Ovary (tissue), 9 donors: Measurements from ENCODE around the gene PGAM5. TPM values are rescaled to one million over a fixed set of nuclear protein-coding genes. Genes with fewer than 3 reads are reported as not detected.

Experiments
- DNase-seq, 5 donors: peaks; one replicate each; pipeline ENCODE4 v3.0.0-alpha.2; 2019 to 2020
- H3K27ac ChIP-seq, 2 donors: fragments of 200-600 bp; one replicate each; pipeline versions ENCODE4 v1.5.1 to v1.8.0; 2019 to 2022
- H3K27me3 ChIP-seq: fragments of 200-600 bp; one replicate; pipeline ENCODE4 v1.8.0; 2022
- H3K36me3 ChIP-seq: fragments of 200-600 bp; sonication (generic); one replicate; pipeline ENCODE4 v1.5.1; 2019
- H3K4me1 ChIP-seq: one replicate; pipeline ENCODE4 v1.8.1; 2013; ENCODE audit warnings: mild to moderate bottlenecking, moderate library complexity; ENCODE audit not compliant: insufficient read depth
- H3K4me3 ChIP-seq: fragments of 200-600 bp; sonication (generic); one replicate; pipeline ENCODE4 v1.5.1; 2017
- H3K9me3 ChIP-seq, 2 donors: fragments of 200-600 bp in 1 of 2; sonication (generic) in 1 of 2; one replicate each; pipeline versions ENCODE4 v1.5.1 to v1.8.1; 2013 to 2019; ENCODE audit warnings: mild to moderate bottlenecking in 1 of 2, moderate library complexity in 1 of 2
- CTCF ChIP-seq, 3 donors: fragments of 450-650 bp in 2 of 3; fragments of 200-600 bp in 1 of 3; IDR thresholded peaks; one replicate each; pipeline versions ENCODE4 v1.5.1 to v1.8.0; 2016 to 2022; ENCODE audit warnings: antibody characterized with exemption in 3 of 3, mild to moderate bottlenecking in 1 of 3
- EP300 ChIP-seq: sonication (generic); formaldehyde crosslinking; IDR thresholded peaks from one replicate; pipeline ENCODE4 v1.6.1; 2017; ENCODE audit warnings: antibody characterized with exemption
- POLR2A ChIP-seq: fragments of 450-650 bp; IDR thresholded peaks from one replicate; pipeline ENCODE4 v1.6.1; 2017; ENCODE audit warnings: antibody characterized with exemption, mild to moderate bottlenecking, moderate library complexity
- WGBS, 3 donors: extraction: QIAGEN DNeasy Blood & Tissue Kit in 1 of 3; methylation state at CpG; one replicate each; pipeline versions ENCODE4 v1.1.5 to v1.1.7; 2013 to 2017; 5-methylcytosine and 5-hydroxymethylcytosine counted together
- intact Hi-C, 4 donors: fragments of 100-400 bp; cut with DNase I; formaldehyde crosslinking; loops; one replicate each; pipeline versions ENCODE4 v1.11.0 to v1.15.1; 2022 to 2023
- polyA plus RNA-seq, 2 donors: library from polyadenylated mRNA; stranded (reverse); fragments of 200-250 nt in 1 of 2; fragments of 350-450 nt in 1 of 2; fragmentation: Illumina TruSeq in 1 of 2; extraction: RNeasy Lipid Tissue Mini Kit (QIAGEN cat#74804) in 1 of 2; gene quantifications; one replicate each; pipeline ENCODE4 v1.2.3, GENCODE V29; 2013 to 2014
- total RNA-seq, 7 donors: library from RNA; depleted of rRNA in 2 of 7; stranded (reverse); fragments of >200 nt in 2 of 7; fragmentation: NEBNext Ultra II Directional in 3 of 7; extraction: Animal tissue kit (Norgen Biotek cat#: 25700) in 3 of 7; gene quantifications; one replicate each; pipeline versions ENCODE4 v1.1.0 to v1.2.4, GENCODE V29; 2016 to 2023
- donor health status: DM: no; HTN: no; CAD: no; lungs with moderate emphysema.
- donor health status: DM: no; HTN: no; CAD: no.
- donor health status: Bipolar disorder and iron deficiency.
- donor health status: DM: yes; HTN: yes; CAD: no.
- donor health status: DM: no; HTN: no; CAD: no.
- donor health status: DM: yes; HTN: yes; CAD: no.

Gene PGAM5
- total and polyA plus RNA-seq, 9 donors, result 8.0 to 33.9 (median 18.9) TPM

DNA sequence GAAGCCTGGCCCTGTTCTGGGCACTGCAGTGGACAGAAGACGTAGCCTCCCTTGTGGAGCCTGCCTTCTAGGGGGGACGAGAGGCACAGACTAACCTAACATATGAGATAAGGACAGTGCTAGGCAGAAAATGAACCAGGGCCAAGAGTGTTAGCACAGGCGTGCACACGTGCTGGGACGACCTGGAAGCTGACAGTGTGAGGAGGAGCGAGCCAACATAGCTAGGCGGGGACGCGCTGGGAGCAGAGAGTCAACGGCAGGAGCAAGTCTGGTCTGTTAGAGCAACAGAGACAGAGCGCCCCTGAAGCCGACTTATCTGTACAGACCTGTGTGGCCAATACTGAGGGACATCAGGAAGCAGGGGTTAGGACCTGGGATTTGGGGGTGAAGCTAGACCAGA, 15.2 kb upstream of the PGAM5 start:
- no peak for DNase-seq
- no peaks in the 10 kb centered on the region for H3K4me1 ChIP-seq
- TF ChIP-seq POLR2A, result no peak
- no peak for TF ChIP-seq EP300
- TF ChIP-seq CTCF (IDR thresholded peaks at IDR 0.05), result no peak
- H3K4me3 ChIP-seq, result no peak overlapping the region
- H3K27me3 ChIP-seq, result no peaks in the 10 kb centered on the region
- intact Hi-C loops, result no loop called here
- 83 to 90% (median 86%) methylated on average over 12 of the region's 12 CpGs for WGBS, 3 donors
- H3K27ac ChIP-seq, result no peak overlapping the region
- no peaks in the 10 kb centered on the region for H3K9me3 ChIP-seq
- H3K36me3 ChIP-seq, result no peaks in the 10 kb centered on the region

- WGBS, 3 donors, result 78 to 92% (median 85%) methylated on average over 5 of the region's 5 CpGs
- no peak for TF ChIP-seq EP300
- no peak for TF ChIP-seq POLR2A
Measured at GRCh38 chr12:132698341-132698740, 12.3 kb upstream of the PGAM5 start.

DNA sequence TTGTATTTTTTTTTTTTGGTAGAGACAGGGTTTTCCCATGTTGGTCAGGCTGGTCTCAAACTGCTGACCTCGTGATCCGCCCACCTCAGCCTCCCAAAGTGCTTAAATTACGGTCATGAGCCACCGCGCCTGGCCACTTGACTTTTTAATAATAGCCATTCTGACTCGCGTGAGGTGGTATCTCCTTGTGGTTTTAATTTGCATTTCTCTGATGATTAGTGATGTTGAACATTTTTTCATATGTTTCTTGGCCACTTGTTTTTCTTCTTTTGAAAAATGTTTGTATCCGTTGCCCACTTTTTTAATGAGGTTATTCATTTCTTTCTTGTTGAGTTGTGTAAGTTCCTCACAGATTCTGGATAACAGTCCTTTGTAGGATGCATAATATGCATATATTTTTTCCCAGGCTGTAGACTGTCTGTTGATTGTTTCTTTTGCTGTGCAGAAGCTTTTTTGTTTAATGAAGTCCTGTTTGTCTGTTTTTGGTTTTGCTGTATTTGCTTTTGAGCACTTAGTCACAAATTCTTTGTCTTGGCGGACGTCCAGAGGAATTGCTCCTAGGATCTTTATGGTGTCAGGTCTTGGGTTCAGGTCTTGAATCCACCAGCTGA, 10.3 kb upstream of the PGAM5 start:
- no peaks in the 10 kb centered on the region for H3K4me1 ChIP-seq
- no peaks in the 10 kb centered on the region for H3K36me3 ChIP-seq
- no peak for TF ChIP-seq POLR2A
- TF ChIP-seq CTCF (IDR thresholded peaks at IDR 0.05), result no peak
- no peak for TF ChIP-seq EP300
- no peak for DNase-seq
- H3K27me3 ChIP-seq, result no peaks in the 10 kb centered on the region
- no peak overlapping the region for H3K27ac ChIP-seq
- WGBS, 3 donors, result 74 to 84% (median 75%) methylated on average over 10 of the region's 10 CpGs
- no peaks in the 10 kb centered on the region for H3K9me3 ChIP-seq
- no peak overlapping the region for H3K4me3 ChIP-seq
- intact Hi-C loops, result no loop called here

More at GRCh38 chr12:132698341-132698740, 12.3 kb upstream of the PGAM5 start:
- Histone ChIP-seq H3K9me3 (no peaks in the 10 kb centered on the region), H3K36me3 (no peaks in the 10 kb centered on the region), H3K4me3 (no peak overlapping the region), H3K4me1 (no peaks in the 10 kb centered on the region), H3K27me3 (no peaks in the 10 kb centered on the region), H3K27ac (no peak overlapping the region)
- intact Hi-C loops, result no loop called here
- DNase-seq, result no peak

DNA sequence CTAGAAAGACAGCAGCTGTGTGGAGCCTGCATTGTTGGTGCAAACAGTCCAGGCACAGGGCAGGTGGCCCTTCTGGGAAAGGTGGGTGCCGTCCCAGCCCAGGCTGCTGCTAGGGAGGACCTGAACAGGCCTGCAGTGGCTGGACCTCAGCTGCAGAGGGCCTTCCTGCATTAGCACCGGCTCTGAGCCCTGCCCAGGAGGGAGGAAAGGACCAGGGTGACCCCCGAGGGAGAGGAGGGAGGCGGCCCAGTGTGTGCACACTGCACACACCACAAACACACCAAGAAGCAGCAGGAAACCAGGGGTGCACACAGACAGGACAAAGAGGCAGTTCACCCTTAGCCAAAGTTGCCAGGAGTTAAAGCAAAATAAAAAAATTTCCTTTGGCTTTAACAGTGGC, 8.0 kb upstream of the PGAM5 start:
- TF ChIP-seq POLR2A (no peak), EP300 (no peak), CTCF (IDR thresholded peaks at IDR 0.05) (no peak)
- Histone ChIP-seq H3K36me3 (no peaks in the 10 kb centered on the region), H3K27me3 (no peaks in the 10 kb centered on the region)

DNA sequence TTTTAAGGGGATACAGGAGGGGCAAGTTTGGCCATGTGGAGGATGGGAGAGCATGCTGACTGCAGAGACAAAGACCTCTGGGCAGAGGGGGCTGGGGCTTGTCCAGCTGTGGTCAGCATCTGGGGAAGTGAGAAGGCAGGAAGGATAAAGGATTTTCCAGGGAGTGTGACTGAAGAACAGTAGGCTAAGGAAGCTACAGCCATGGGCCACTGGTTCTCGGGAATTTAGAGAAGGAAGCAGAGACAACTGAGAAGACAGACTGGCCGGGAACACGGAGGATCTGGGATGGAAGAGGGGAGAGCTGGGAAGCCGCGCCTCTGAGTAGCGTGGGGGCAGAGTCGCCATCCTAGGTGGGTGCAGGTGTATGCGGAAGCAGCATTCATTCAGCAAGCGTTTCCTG, 7.0 kb upstream of the PGAM5 start:
- intact Hi-C loops, result no loop called here
- TF ChIP-seq EP300 (no peak), CTCF (IDR thresholded peaks at IDR 0.05) (no peak), POLR2A (no peak)
- H3K27me3 ChIP-seq, result no peaks in the 10 kb centered on the region
- no peak for DNase-seq
- H3K36me3 ChIP-seq, result no peaks in the 10 kb centered on the region
- H3K9me3 ChIP-seq, result no peaks in the 10 kb centered on the region
- no peaks in the 10 kb centered on the region for H3K4me1 ChIP-seq
- 91 to 94% (median 91%) methylated on average over 9 of the region's 9 CpGs for WGBS, 3 donors
- H3K4me3 ChIP-seq, result no peak overlapping the region
- no peak overlapping the region for H3K27ac ChIP-seq

More for the DNA sequence above, 8.0 kb upstream of the PGAM5 start:
- intact Hi-C loops, result no loop called here
- no peak for DNase-seq
- Histone ChIP-seq H3K4me3 (no peak overlapping the region), H3K9me3 (no peaks in the 10 kb centered on the region), H3K4me1 (no peaks in the 10 kb centered on the region), H3K27ac (no peak overlapping the region)
- WGBS, 3 donors, result 68 to 72% (median 71%) methylated on average over 4 of the region's 4 CpGs
